Measurements from ENCODE around the gene TGFBRAP1.

The TGFBRAP1 gene

DNA sequence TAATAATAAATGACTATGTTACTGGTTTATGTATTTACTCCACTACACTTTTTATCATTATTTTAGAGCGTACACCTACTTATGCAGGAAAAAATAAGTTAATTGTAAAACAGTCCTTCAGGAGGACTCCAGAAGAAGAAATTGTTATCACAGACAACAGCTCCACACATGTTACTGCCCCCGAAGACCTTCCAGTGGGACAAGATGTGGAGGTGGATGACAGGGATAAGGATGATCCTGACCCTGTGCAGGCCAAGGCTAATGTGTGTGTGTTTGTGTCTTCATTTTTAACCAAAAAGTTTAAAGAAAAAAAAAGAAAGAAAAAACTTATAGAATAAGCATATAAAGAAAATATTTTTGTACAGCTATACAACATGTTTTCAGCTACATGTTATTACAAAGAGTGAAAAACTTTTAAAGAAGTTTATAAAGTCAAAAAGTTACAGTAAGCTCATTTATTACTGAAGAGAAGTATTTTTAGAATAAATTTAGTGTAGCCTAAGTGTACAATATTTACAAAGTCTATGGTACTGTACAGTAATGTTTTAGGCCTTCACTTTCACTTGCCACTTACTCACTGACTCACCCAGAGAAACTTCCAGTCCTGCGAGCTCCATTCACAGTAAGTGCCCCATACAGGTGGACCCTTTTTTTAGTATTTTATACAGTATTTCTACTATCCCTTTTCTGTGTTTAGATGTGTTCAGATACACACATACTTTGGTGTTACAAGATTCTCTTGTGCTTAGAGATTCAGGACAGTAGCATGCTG lies 7.5 kb downstream of the TGFBRAP1 start:
- Histone ChIP-seq H3K4me3 (IDR thresholded peaks at IDR 0.05; ENCODE audit: insufficient read depth, low read depth, low read length) (no peak overlapping the region), H3K4me1 (ENCODE audit: low read depth, poor library complexity, severe bottlenecking) (peaks cover 7% of the 10 kb centered on the region), H3K27me3 (ENCODE audit: insufficient read depth, low read depth) (no peaks in the 10 kb centered on the region), H3K27ac (no peak overlapping the region), H2AFZ (ENCODE audit: low read depth) (no peak overlapping the region), H3K79me2 (ENCODE audit: insufficient read depth, low read depth) (peaks cover 57% of the 10 kb centered on the region; the same call in 1 of the 2 replicates), H3K4me2 (no peak overlapping the region), H3K9ac (no peak overlapping the region), H3K36me3 (ENCODE audit: insufficient read depth) (no peaks in the 10 kb centered on the region), H4K20me1 (ENCODE audit: insufficient read depth) (peaks cover 6% of the 10 kb centered on the region; the same call in 1 of the 2 replicates)
- TF ChIP-seq, protein P1, sequence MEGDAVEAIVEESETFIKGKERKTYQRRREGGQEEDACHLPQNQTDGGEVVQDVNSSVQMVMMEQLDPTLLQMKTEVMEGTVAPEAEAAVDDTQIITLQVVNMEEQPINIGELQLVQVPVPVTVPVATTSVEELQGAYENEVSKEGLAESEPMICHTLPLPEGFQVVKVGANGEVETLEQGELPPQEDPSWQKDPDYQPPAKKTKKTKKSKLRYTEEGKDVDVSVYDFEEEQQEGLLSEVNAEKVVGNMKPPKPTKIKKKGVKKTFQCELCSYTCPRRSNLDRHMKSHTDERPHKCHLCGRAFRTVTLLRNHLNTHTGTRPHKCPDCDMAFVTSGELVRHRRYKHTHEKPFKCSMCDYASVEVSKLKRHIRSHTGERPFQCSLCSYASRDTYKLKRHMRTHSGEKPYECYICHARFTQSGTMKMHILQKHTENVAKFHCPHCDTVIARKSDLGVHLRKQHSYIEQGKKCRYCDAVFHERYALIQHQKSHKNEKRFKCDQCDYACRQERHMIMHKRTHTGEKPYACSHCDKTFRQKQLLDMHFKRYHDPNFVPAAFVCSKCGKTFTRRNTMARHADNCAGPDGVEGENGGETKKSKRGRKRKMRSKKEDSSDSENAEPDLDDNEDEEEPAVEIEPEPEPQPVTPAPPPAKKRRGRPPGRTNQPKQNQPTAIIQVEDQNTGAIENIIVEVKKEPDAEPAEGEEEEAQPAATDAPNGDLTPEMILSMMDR (conservative IDR thresholded peaks at IDR 0.05; ENCODE audit: low read depth, low read length) = no peak

DNA sequence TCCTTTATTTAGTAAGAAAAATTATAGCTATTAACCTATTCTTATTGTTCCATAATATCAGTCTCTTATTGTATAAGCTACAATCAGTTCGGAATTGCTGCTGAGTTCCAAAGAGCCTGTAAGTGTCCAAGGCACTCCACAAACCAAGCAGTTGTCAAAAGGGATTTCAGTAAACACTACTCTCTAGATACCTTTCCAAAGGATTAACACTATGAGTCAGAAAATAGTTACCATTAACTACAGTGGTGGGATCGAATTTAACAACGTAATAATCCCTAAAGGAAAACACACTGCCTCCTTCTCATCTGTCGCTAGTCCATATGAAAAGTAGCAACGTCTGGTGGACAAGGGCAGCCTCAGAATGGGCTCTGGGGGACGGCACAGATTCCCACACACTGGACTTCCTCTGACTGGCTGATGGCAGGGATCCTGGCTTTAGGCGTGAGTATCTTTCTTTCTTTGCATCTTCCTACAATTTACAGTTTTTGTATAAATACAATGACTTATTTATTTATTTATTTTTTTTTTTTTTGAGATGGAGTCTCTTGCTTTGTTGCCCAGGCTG lies 8.8 kb downstream of the TGFBRAP1 start:
- H2AFZ ChIP-seq (ENCODE audit: low read depth) = no peak overlapping the region
- H3K27me3 ChIP-seq (ENCODE audit: insufficient read depth, low read depth) = no peaks in the 10 kb centered on the region
- peaks cover 6% of the 10 kb centered on the region; the same call in 1 of the 2 replicates for H4K20me1 ChIP-seq (ENCODE audit: insufficient read depth)
- H3K4me2 ChIP-seq = no peak overlapping the region
- no peaks in the 10 kb centered on the region for H3K36me3 ChIP-seq (ENCODE audit: insufficient read depth)
- H3K4me1 ChIP-seq (ENCODE audit: low read depth, poor library complexity, severe bottlenecking) = peaks cover 7% of the 10 kb centered on the region
- TF ChIP-seq, protein P1 (conservative IDR thresholded peaks at IDR 0.05; ENCODE audit: low read depth, low read length) = no peak
- H3K27ac ChIP-seq = no peak overlapping the region
- H3K9ac ChIP-seq = no peak overlapping the region
- no peak overlapping the region for H3K4me3 ChIP-seq (IDR thresholded peaks at IDR 0.05; ENCODE audit: insufficient read depth, low read depth, low read length)
- peaks cover 69% of the 10 kb centered on the region; the same call in 1 of the 2 replicates for H3K79me2 ChIP-seq (ENCODE audit: insufficient read depth, low read depth)

DNA sequence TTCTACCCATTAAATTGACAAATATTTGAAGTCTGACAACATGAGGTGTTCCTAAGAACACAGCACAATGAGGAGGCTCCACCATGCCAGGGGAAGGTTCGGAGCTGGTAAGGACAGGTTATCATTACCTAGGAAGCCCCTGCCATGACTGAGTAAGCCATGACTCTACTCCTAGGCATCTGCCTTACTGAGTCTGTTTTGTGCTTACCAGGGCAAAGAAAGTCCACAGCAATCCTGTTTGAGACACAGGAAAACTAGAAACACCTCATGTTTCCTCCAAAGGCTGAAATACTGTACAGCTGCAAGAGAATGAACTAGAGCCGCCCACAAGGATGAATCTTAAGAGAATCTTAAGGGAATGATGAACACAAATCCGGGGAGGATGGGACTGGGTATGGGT lies 11.6 kb downstream of the TGFBRAP1 start:
- H3K79me2 ChIP-seq (ENCODE audit: insufficient read depth, low read depth) = peaks cover 63% of the 10 kb centered on the region; the same call in 1 of the 2 replicates

DNA sequence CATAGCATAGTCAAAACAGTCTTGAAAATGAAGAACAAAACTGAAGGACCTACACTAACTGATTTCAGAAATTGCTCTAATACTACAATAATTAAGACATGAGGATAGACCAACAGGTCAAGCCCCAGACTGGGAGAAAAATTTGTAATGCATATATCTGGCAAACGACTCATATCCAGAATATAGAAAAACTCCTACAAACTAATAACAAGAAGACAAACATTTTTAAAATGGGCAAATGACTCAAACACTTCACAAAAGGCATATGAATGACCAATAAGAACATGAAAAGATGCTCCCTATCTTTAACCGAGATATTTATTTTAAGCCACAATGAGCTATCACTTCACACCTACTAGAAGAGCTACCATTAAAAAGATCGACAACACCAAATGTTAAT lies 14.2 kb downstream of the TGFBRAP1 start:
- Histone ChIP-seq H2AFZ (ENCODE audit: low read depth) (no peak overlapping the region), H3K4me1 (ENCODE audit: low read depth, poor library complexity, severe bottlenecking) (peaks cover 7% of the 10 kb centered on the region), H3K9ac (no peak overlapping the region), H4K20me1 (ENCODE audit: insufficient read depth) (peaks cover 4% of the 10 kb centered on the region; the same call in 1 of the 2 replicates), H3K27me3 (ENCODE audit: insufficient read depth, low read depth) (no peaks in the 10 kb centered on the region), H3K27ac (no peak overlapping the region), H3K36me3 (ENCODE audit: insufficient read depth) (no peaks in the 10 kb centered on the region), H3K79me2 (ENCODE audit: insufficient read depth, low read depth) (peaks cover 47% of the 10 kb centered on the region; the same call in 1 of the 2 replicates), H3K4me2 (no peak overlapping the region), H3K4me3 (IDR thresholded peaks at IDR 0.05; ENCODE audit: insufficient read depth, low read depth, low read length) (no peak overlapping the region)
- TF ChIP-seq, protein P1 (conservative IDR thresholded peaks at IDR 0.05; ENCODE audit: low read depth, low read length) = no peak

More for the DNA sequence above, 11.6 kb downstream of the TGFBRAP1 start:
- Histone ChIP-seq H3K27ac (no peak overlapping the region), H3K4me2 (no peak overlapping the region), H3K36me3 (ENCODE audit: insufficient read depth) (no peaks in the 10 kb centered on the region), H4K20me1 (ENCODE audit: insufficient read depth) (peaks cover 6% of the 10 kb centered on the region; the same call in 1 of the 2 replicates), H3K4me1 (ENCODE audit: low read depth, poor library complexity, severe bottlenecking) (peaks cover 7% of the 10 kb centered on the region), H3K4me3 (IDR thresholded peaks at IDR 0.05; ENCODE audit: insufficient read depth, low read depth, low read length) (no peak overlapping the region), H3K9ac (no peak overlapping the region), H3K27me3 (ENCODE audit: insufficient read depth, low read depth) (no peaks in the 10 kb centered on the region), H2AFZ (ENCODE audit: low read depth) (no peak overlapping the region)
- TF ChIP-seq, protein P1 (conservative IDR thresholded peaks at IDR 0.05; ENCODE audit: low read depth, low read length) = no peak
